ENCODE data around the gene ZNF236. TPM values are rescaled to one million over a fixed set of nuclear protein-coding genes. Genes with fewer than 3 reads are reported as not detected.

ZNF236 gene
- total RNA-seq, 2 experiments from 2014 or later = 12.0 to 14.3 TPM

DNA sequence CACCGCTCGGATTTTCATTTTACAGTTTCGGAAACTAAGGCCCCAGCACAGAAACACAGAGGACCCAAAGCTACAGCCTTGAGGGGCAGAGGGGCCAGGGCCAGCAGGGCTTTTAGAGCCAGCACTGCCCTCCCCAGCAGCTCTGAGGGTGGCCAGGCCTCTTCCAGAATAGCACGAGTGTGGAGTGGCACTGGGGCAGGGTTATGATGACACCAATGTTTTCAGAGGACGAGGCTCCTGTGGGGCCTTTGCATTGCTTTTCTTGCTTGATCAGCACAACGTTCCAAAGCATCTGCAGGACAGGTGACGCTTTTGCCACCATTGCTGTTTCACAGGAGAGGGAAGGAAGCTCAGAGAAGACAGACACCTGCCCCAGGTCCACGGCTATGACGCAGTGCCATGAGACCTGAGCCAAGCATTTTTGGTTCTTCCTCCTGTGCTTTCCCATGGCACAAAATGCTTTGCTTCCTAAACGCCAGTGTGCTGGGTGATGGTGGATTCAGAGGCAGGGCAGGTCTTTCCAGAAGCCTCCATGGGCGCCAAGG, 183.4 kb downstream of the ZNF236 start:
- Mint-ChIP-seq H3K27me3 (no peaks in the 10 kb centered on the region), H3K4me3 (no peak overlapping the region), H3K36me3 (peaks cover 2% of the 10 kb centered on the region), H3K9me3 (no peaks in the 10 kb centered on the region), H3K4me1 (peaks cover 16% of the 10 kb centered on the region), H3K27ac (no peak overlapping the region)
- DNase-seq = no peak

DNA sequence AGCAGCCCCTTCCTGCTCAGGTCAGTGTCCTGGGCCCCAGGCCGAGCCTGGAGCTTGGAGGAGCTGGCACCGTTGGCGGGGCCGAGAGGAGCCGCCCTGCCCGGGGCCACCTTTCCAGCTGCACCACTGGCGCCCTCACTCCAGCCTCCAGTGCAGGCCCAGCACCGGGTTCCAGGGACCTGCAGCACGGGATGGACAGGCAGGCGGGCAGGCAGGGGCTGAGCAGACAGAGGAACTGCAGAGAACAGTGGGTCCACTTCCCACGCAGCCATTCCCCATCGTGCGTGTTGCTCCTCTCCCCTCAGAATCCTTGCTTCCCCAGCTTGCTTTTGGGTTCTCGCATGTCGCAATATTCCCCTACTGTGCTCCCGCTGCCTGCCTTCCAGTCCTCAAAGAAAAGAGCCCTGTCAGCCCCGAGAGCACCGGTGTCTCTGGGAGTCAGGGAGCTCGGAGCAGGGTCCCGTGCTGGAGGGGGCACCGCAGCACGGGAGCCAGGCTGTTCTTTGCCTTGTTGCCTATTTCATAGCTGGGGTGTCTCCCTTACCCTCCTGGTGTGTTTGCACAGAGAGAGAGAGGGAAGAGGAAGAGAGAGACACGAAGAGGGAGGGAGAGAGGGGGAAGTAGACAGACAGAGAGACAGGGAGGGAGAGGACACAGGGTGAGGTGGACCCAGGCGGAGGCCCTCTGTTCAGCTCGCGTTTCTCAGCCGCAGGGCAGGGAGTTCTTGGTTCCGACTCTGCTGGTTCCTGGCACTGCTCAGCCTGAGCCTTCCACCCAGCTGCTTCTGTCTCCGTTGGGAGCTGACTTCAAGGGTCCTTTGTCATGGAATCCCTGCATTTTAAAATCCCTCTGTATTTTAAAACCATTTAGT, 184.2 kb downstream of the ZNF236 start:
- Mint-ChIP-seq H3K36me3 (peaks cover 2% of the 10 kb centered on the region), H3K27me3 (no peaks in the 10 kb centered on the region), H3K4me1 (peaks cover 16% of the 10 kb centered on the region), H3K9me3 (no peaks in the 10 kb centered on the region), H3K4me3 (no peak overlapping the region), H3K27ac (no peak overlapping the region)
- no peak for DNase-seq

DNA sequence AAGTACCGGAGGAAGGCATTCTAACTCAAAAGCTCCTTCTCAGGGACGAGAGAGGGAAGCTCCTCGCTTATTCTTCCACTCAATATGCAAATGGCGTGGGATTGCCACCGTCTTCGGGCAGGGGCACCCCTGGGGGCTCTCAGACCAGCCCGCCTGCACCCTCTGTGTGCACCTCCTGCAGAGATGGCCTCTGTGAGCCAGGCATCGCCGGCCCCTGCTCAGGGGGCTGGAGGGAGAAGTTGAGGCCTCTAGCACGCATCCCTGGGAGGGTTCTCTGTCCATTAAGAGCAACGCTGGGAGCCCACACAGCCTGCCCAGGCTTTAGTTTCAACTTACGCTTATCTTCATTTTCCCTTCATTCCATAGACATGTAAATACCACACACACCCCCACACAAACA, 184.9 kb downstream of the ZNF236 start:
- no peak for DNase-seq
- Mint-ChIP-seq H3K27me3 (no peaks in the 10 kb centered on the region), H3K4me1 (peaks cover 16% of the 10 kb centered on the region), H3K4me3 (no peak overlapping the region), H3K9me3 (no peaks in the 10 kb centered on the region), H3K36me3 (peaks cover 8% of the 10 kb centered on the region), H3K27ac (peak overlapping the region; percentile 27)

DNA sequence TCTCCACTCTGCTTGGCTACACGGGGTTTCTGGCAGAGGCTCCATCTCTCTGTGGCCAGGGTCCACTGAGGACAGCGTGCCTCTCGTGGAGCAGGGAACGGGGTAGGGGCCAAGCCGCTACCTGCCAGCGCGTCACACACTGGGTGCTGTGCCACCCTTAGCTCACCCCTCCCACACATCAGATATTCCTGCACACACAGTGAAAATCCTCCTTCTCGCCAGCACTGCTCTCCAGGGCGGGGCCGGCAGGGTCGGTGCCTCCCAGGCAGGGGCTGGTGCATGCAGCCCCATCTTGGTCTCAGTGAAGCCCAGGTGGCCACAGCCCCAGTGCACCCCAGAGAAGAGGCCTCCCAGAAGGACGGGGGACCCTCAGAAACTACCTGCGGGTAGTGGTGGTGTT, 185.6 kb downstream of the ZNF236 start:
- H3K36me3 Mint-ChIP-seq = peaks cover 8% of the 10 kb centered on the region
- DNase-seq = no peak
- H3K4me3 Mint-ChIP-seq = no peak overlapping the region
- H3K27ac Mint-ChIP-seq = no peak overlapping the region
- peaks cover 16% of the 10 kb centered on the region for H3K4me1 Mint-ChIP-seq
- no peaks in the 10 kb centered on the region for H3K9me3 Mint-ChIP-seq
- H3K27me3 Mint-ChIP-seq = no peaks in the 10 kb centered on the region

DNA sequence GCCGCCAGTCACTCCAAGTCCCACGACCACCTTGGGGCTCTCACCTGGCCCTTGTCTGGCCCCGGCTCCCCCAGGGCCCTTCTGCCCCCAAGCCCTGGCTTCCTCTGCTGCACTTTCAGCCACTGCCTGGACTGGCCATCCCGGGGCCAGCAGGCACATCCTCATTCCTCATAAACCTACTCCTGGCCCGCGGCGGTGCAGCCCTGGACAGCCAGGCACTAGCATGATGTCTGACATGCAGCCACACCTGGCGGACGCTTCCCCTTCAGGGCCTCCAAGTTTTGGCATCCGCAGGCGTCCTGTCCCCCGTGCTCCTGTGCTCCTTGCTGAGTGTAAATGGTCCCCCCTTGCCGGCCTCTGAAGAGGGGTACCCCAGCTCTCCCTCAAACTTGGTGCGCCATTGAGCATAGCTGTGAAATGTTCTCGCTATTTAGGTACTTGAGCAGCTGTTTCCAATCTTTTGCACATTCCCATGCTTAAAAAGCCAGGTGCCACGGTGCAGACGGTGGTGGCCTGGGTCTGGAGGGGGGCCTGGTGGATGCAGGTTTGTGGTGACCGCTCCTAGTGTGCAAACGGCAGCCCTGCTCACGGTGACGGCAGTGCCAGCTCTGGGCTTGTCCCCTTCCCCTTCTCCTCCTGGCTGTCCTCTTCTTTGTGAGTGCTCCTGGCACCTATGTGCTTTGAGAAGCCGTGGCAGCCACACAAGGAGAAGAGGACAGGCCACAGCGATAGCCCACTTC, 186.4 kb downstream of the ZNF236 start:
- no peaks in the 10 kb centered on the region for H3K27me3 Mint-ChIP-seq
- H3K36me3 Mint-ChIP-seq = peaks cover 8% of the 10 kb centered on the region
- H3K27ac Mint-ChIP-seq = no peak overlapping the region
- H3K9me3 Mint-ChIP-seq = no peaks in the 10 kb centered on the region
- peaks cover 18% of the 10 kb centered on the region for H3K4me1 Mint-ChIP-seq
- H3K4me3 Mint-ChIP-seq = no peak overlapping the region
- DNase-seq = no peak

DNA sequence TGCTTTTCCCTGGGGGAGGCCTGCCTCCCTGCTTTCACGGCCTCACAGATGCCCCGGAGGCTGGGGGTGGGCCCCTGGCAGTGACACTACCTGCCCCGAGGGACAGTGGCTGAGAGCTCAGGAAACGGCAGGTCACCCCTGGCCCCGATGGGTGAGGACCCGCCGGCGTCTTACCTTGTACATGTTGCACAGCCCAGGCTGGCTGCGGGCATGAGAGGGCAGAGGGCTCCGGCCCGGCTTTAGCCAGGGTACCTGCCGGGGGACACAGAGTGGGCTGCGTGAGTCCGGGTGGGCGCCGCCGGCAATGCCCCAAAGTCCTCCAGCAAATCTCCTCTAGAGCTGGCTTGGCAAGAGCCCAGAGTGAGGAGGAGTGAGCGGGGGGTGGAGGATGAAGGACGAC, 187.3 kb downstream of the ZNF236 start:
- no peaks in the 10 kb centered on the region for H3K9me3 Mint-ChIP-seq
- DNase-seq = no peak
- no peaks in the 10 kb centered on the region for H3K27me3 Mint-ChIP-seq
- H3K27ac Mint-ChIP-seq = no peak overlapping the region
- H3K4me1 Mint-ChIP-seq = peaks cover 11% of the 10 kb centered on the region
- H3K36me3 Mint-ChIP-seq = peaks cover 8% of the 10 kb centered on the region
- H3K4me3 Mint-ChIP-seq = no peak overlapping the region

DNA sequence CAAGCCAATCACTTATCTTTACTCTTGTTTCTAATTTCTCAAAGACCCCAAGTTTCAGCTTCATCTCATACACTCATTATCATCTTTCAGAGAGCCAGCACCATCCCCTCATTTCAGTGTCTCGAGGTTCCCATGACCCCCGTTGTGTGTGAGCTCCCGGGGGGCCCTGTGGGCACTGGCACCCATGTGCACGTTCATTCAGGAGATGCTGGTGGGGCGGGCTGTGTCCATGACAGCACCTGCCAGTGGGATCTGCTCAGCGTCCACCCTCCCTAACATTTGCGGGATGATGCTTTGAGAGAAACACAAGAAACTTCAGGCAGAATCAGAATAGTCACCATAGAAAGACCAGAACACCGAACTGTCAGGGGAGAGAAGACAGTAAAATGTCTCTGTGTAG, 189.8 kb downstream of the ZNF236 start:
- Mint-ChIP-seq H3K27me3 (no peaks in the 10 kb centered on the region), H3K9me3 (no peaks in the 10 kb centered on the region), H3K36me3 (peaks cover 11% of the 10 kb centered on the region), H3K27ac (no peak overlapping the region), H3K4me1 (peaks cover 6% of the 10 kb centered on the region), H3K4me3 (no peak overlapping the region)
- DNase-seq = no peak

DNA sequence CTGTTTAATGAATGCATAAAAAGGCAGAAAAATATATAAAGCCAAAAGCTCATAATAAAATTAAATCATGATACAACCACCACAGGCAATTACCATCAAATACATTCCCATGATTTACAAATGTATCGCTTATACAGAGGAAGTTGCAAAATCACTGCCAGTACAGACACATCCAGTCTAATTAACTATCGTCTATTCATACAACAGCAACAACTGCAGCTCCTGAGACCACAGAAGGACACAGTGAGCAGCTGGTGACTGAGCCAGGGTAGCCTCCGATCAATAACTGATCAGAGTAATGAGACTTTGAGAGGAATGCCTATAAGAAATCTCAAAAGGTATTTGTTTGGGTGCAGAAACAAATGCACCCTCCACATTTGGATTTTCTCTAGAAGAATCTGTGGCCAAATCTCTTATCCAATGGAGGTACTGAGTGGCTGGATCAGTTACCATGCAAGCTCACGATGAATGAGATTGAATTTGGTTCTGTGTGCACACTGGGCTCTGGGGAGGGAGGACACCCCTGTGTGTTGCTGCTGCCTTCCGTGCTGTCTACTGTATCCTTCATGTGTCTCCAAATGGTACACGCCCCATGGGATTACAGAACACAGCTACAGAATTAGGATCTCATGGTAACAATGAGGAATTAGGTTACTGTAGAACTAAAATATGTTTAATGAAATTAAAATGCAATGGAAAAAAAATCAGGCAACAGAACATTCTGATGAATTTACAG, 190.6 kb downstream of the ZNF236 start:
- Mint-ChIP-seq H3K4me3 (no peak overlapping the region), H3K27ac (no peak overlapping the region), H3K9me3 (no peaks in the 10 kb centered on the region), H3K27me3 (no peaks in the 10 kb centered on the region), H3K36me3 (peaks cover 12% of the 10 kb centered on the region), H3K4me1 (peaks cover 6% of the 10 kb centered on the region)
- no peak for DNase-seq

DNA sequence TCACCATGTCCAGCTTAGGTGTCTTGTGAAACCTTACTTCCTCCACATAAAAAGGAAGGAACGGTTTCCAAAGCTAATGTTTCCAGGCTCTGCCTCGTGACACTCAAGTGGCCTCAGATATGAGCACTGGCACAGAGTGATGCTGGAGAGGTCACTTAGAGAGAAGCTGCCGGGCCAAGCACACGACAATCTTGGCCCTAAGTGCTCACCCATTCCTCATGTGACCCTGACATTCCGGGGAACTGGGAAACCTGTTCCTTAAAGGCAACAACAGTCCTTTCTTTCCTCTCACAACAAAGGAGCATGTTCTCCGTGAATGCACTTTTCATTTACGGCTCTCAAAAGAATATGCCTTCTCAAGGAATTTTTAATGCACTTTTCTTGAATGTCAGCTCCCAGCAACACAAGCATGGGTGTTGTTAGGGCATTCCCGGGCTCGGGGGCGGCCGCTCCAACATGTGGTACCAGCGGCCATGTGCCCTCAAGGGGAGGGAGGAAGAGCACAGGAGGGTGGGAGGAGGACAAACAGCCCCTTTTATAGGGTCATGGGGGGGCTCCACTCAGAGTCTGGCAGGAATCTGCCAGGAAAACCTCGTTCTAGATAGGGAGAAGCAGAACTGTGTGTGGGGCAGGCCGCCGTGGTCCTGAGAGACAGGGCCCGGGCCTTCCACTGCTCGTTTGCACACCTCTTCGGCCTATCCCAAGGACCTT, 191.6 kb downstream of the ZNF236 start:
- no peak for DNase-seq
- no peak overlapping the region for H3K27ac Mint-ChIP-seq
- no peak overlapping the region for H3K4me3 Mint-ChIP-seq
- H3K4me1 Mint-ChIP-seq = peaks cover 6% of the 10 kb centered on the region
- H3K27me3 Mint-ChIP-seq = no peaks in the 10 kb centered on the region
- peaks cover 14% of the 10 kb centered on the region for H3K36me3 Mint-ChIP-seq
- H3K9me3 Mint-ChIP-seq = no peaks in the 10 kb centered on the region

DNA sequence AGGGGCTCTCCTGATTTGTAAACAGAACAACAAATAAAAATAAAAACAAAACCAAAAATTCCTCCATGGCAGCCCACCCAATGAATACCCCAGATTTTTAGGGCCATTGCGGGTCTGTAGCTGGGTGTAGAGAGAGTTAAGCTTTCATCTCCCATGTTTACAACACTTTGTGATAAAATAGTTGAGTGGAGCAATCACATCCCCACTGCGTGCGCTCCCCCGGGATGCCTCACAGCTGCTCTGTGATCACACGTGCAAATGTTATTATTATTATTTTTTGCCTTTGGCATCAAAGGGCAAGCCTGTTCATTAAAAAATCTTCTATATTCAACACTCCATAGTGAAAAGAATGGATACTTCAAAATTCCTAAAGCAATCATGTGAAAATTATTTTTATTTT, 192.2 kb downstream of the ZNF236 start:
- no peaks in the 10 kb centered on the region for H3K27me3 Mint-ChIP-seq
- peaks cover 6% of the 10 kb centered on the region for H3K4me1 Mint-ChIP-seq
- no peak for DNase-seq
- H3K27ac Mint-ChIP-seq = no peak overlapping the region
- H3K9me3 Mint-ChIP-seq = no peaks in the 10 kb centered on the region
- H3K36me3 Mint-ChIP-seq = peaks cover 18% of the 10 kb centered on the region
- no peak overlapping the region for H3K4me3 Mint-ChIP-seq

DNA sequence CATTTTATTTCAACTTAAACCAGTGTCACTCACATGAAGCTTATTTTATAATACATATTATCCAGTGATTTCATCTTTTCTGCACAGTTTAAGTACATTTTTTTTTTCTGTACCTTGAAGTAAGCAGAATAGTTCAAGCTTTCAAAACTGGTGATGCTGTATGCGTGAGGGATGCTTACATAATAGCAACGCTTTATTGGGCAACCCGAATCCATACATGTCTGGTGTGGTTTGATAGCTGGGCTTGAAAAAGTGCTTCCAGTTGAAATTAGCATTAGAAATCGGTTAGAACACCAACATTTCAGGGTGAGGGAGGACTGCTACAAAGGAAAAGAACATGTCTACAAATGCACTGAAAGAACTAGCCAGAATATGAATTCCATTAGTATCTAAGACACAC, 192.8 kb downstream of the ZNF236 start:
- Mint-ChIP-seq H3K27ac (no peak overlapping the region), H3K4me1 (peaks cover 6% of the 10 kb centered on the region), H3K36me3 (peaks cover 23% of the 10 kb centered on the region)

DNA sequence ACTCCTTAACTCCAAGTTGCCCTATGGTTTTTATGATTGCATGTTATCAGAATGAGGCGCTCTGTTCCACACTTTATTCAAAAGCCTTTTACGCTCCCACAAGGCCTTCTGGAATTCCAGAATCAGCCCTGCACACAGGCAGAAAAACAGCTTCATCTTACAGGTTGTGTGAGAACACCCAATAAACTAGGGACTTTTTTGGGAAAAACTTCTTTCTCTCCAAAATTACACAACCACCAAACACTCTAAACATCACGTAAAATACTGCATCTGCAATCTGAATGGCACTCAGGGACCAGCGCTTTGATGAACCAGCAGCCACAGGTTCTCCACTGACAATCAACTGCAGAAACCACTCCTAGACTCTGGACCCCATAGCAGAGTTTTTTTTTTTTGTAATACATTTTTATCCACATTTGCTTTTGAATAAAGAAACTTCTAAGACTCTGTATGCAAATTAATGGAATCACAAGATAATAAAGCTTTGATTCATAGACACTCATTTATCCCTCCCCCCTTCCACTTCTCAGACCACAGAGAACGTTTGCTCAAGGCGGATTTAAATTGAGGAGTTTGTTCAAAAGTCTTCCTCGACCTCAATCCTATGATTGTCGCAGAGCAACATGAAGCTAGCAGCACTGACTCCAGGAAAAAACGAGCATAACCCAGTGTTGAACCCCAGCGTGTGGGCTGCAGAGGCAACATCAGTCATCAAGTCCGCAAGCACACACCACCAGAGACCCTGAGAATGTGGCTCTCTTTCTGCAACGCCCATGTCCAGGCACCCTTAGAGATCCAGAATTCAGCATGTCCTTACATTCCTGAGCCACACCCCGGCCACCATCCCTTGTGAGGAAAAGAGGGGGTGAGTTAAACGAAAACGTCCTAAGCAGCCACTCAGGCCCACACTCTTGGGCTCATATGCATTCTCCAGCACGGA, 193.7 kb downstream of the ZNF236 start:
- H3K36me3 Mint-ChIP-seq = peaks cover 21% of the 10 kb centered on the region
- H3K27ac Mint-ChIP-seq = no peak overlapping the region

More for the DNA sequence above, 192.8 kb downstream of the ZNF236 start:
- H3K27me3 Mint-ChIP-seq = no peaks in the 10 kb centered on the region
- no peak overlapping the region for H3K4me3 Mint-ChIP-seq
- no peaks in the 10 kb centered on the region for H3K9me3 Mint-ChIP-seq
- no peak for DNase-seq

DNA sequence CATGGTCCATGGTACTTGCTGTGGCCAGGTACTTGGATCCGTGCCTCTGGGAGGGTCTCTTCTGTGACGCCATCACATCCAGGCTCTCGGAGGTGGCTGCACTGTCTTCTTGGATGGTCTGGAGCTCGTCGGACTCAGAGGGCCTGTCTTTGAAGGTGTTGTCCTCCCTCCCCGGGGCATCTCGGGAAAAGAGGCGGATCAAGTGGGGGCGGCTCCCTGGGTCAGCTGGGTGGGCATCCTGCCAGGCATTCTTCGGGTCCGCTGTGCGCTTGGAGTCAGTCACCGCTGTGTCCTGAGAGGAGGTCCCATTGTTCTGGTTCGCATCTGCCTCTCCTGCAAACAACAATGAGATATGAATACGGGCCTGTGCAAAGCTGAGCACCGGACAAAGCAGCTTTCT, 194.6 kb downstream of the ZNF236 start:
- Mint-ChIP-seq H3K27me3 (no peaks in the 10 kb centered on the region), H3K9me3 (no peaks in the 10 kb centered on the region), H3K36me3 (peaks cover 23% of the 10 kb centered on the region), H3K4me3 (no peak overlapping the region), H3K4me1 (peaks cover 6% of the 10 kb centered on the region), H3K27ac (no peak overlapping the region)
- DNase-seq = no peak

More for the DNA sequence above, 193.7 kb downstream of the ZNF236 start:
- H3K4me1 Mint-ChIP-seq = peaks cover 6% of the 10 kb centered on the region
- DNase-seq = no peak
- no peaks in the 10 kb centered on the region for H3K9me3 Mint-ChIP-seq
- H3K4me3 Mint-ChIP-seq = no peak overlapping the region
- no peaks in the 10 kb centered on the region for H3K27me3 Mint-ChIP-seq

Measured in activated naive CD8-positive, alpha-beta T cell treated with anti-CD3 and anti-CD28 coated beads for 36 hours (primary cell).